LNCAP (cell line): ENCODE results near the gene NRAS.

Experiments used
- CTCF ChIP-seq: fragments of 450-650 bp; IDR thresholded peaks from 2 replicates; pipeline ENCODE4 v1.5.1; 2017; ENCODE audit warnings: mild to moderate bottlenecking

NRAS gene

GRCh38 chr1:114740331-114740730, 23.8 kb upstream of the NRAS start:
- no peak for TF ChIP-seq CTCF

- TF ChIP-seq CTCF: no peak
These were observed 20.8 kb upstream of the NRAS start for GRCh38 chr1:114737314-114737849.

- TF ChIP-seq CTCF: no peak
These were observed 18.9 kb upstream of the NRAS start for GRCh38 chr1:114735479-114735878.

GRCh38 chr1:114729782-114730181, 13.2 kb upstream of the NRAS start:
- TF ChIP-seq CTCF: no peak

GRCh38 chr1:114728553-114728952, 12.0 kb upstream of the NRAS start:
- TF ChIP-seq CTCF: no peak

- TF ChIP-seq CTCF: no peak
These were observed 8.7 kb upstream of the NRAS start for GRCh38 chr1:114725230-114725629.

- no peak for TF ChIP-seq CTCF
These were observed 7.3 kb upstream of the NRAS start for GRCh38 chr1:114723915-114724314.

GRCh38 chr1:114723457-114723856, 6.9 kb upstream of the NRAS start:
- TF ChIP-seq CTCF: no peak
